Measurements from ENCODE around the gene ADGRG6.
"Not testable (repeated sequence)": the region's sequence is repeated elsewhere in the genome, so short reads cannot be mapped to it uniquely, and the experiment has no call there.

The ADGRG6 gene

GRCh38 chr6:142322504-142323198 lies 20.8 kb downstream of the ADGRG6 start:
- no peak for DNase-seq

- no peak for DNase-seq
These were observed 21.6 kb downstream of the ADGRG6 start for GRCh38 chr6:142323377-142323776.

GRCh38 chr6:142324111-142324510 lies 22.3 kb downstream of the ADGRG6 start:
- no peak for DNase-seq

GRCh38 chr6:142325111-142325510 lies 23.3 kb downstream of the ADGRG6 start:
- no peak for DNase-seq

GRCh38 chr6:142326540-142326939 lies 24.7 kb downstream of the ADGRG6 start:
- DNase-seq, result no peak

- DNase-seq, result no peak
These were observed 26.3 kb downstream of the ADGRG6 start for GRCh38 chr6:142328070-142328469.

GRCh38 chr6:142329486-142330113 lies 27.8 kb downstream of the ADGRG6 start:
- DNase-seq, result no peak

- no peak for DNase-seq
These were observed 29.3 kb downstream of the ADGRG6 start for GRCh38 chr6:142331075-142331551.

- DNase-seq, result no peak
These were observed 29.8 kb downstream of the ADGRG6 start for GRCh38 chr6:142331601-142332000.

GRCh38 chr6:142332393-142333098 lies 30.7 kb downstream of the ADGRG6 start:
- DNase-seq, result no peak

GRCh38 chr6:142333431-142333830 lies 31.6 kb downstream of the ADGRG6 start:
- no peak for DNase-seq

- no peak for DNase-seq
These were observed 32.5 kb downstream of the ADGRG6 start for GRCh38 chr6:142334294-142334693.

GRCh38 chr6:142335415-142335814 lies 33.6 kb downstream of the ADGRG6 start:
- no peak for DNase-seq

GRCh38 chr6:142336183-142336582 lies 34.4 kb downstream of the ADGRG6 start:
- DNase-seq, result no peak

GRCh38 chr6:142336787-142337186 lies 35.0 kb downstream of the ADGRG6 start:
- no peak for DNase-seq

GRCh38 chr6:142339113-142339512 lies 37.3 kb downstream of the ADGRG6 start:
- DNase-seq, result no peak

GRCh38 chr6:142339968-142340658 lies 38.3 kb downstream of the ADGRG6 start:
- no peak for DNase-seq

GRCh38 chr6:142341855-142342330 lies 40.1 kb downstream of the ADGRG6 start:
- no peak for DNase-seq

- no peak for DNase-seq
These were observed 41.2 kb downstream of the ADGRG6 start for GRCh38 chr6:142342986-142343385.

GRCh38 chr6:142343938-142344337 lies 42.1 kb downstream of the ADGRG6 start:
- DNase-seq, result no peak

GRCh38 chr6:142345261-142345660 lies 43.5 kb downstream of the ADGRG6 start:
- no peak for DNase-seq

GRCh38 chr6:142346166-142346565 lies 44.4 kb downstream of the ADGRG6 start:
- DNase-seq, result not testable (repeated sequence)

- DNase-seq, result no peak
These were observed 47.5 kb downstream of the ADGRG6 start for GRCh38 chr6:142349215-142349823.
